DND-41 (cell line): ENCODE data around the gene ACSF3.

Experiments
- ATAC-seq: fragments of 200-7000 bp; cut with Tn5 transposase; 3 replicates; pipeline ENCODE4 v1.9.1; 2021; ENCODE audit warnings: low read depth; ENCODE audit not compliant: insufficient read depth
- DNase-seq: peaks from one replicate; pipeline ENCODE4 v3.0.0-alpha.2; 2020
- H2AFZ ChIP-seq: 2 replicates; pipeline ENCODE4 v1.6.0; 2012; ENCODE audit warnings: low read depth, low read length
- H3K27ac ChIP-seq: 2 replicates; pipeline ENCODE4 v1.5.1; 2012; ENCODE audit warnings: low read length, inconsistent platforms
- H3K27me3 ChIP-seq: fragments of 200-600 bp; sonication (generic); 2 replicates; pipeline ENCODE4 v1.6.0; 2012; ENCODE audit warnings: low read length, mild to moderate bottlenecking, inconsistent platforms; ENCODE audit not compliant: insufficient read depth, poor library complexity
- H3K36me3 ChIP-seq: 2 replicates; pipeline ENCODE4 v1.5.1; 2012; ENCODE audit warnings: low read length, inconsistent platforms; ENCODE audit not compliant: insufficient read depth
- H3K4me1 ChIP-seq: 2 replicates; pipeline ENCODE4 v1.5.1; 2012; ENCODE audit warnings: mild to moderate bottlenecking, low read length; ENCODE audit not compliant: insufficient read depth
- H3K4me2 ChIP-seq: 2 replicates; pipeline ENCODE4 v1.6.0; 2012; ENCODE audit warnings: mild to moderate bottlenecking, moderate library complexity, low read length, inconsistent platforms; ENCODE audit not compliant: insufficient read depth
- H3K4me3 ChIP-seq, 2 experiments: fragments of 200-600 bp in 1 of 2; shearing (Covaris generic) in 1 of 2; 2 replicates each; pipeline ENCODE4 v1.5.1; 2012 to 2016; ENCODE audit warnings: inconsistent platforms in 2 of 2, low read length in 2 of 2, mild to moderate bottlenecking in 2 of 2, low read depth in 1 of 2, moderate library complexity in 1 of 2
- H3K79me2 ChIP-seq: 2 replicates; pipeline ENCODE4 v1.6.0; 2012; ENCODE audit warnings: low read length, inconsistent platforms; ENCODE audit not compliant: insufficient read depth
- H3K9ac ChIP-seq: 2 replicates; pipeline ENCODE4 v1.6.0; 2012; ENCODE audit warnings: low read depth, mild to moderate bottlenecking, inconsistent platforms, low read length, moderate library complexity
- H3K9me3 ChIP-seq: 2 replicates; pipeline ENCODE4 v1.5.1; 2012; ENCODE audit warnings: low read length, moderate library complexity, mild to moderate bottlenecking, inconsistent platforms; ENCODE audit not compliant: insufficient read depth, severe bottlenecking
- H4K20me1 ChIP-seq: 2 replicates; pipeline ENCODE4 v1.6.0; 2012; ENCODE audit warnings: low read length; ENCODE audit not compliant: insufficient read depth
- CTCF ChIP-seq: IDR thresholded peaks from 2 replicates; pipeline ENCODE4 v1.5.1; 2012; ENCODE audit warnings: borderline replicate concordance, low read length, moderate library complexity, mild to moderate bottlenecking; ENCODE audit not compliant: poor library complexity, severe bottlenecking; ENCODE audit errors: extremely low read depth
- EZH2 ChIP-seq: IDR thresholded peaks from 3 replicates; pipeline ENCODE4 v1.6.1; 2012; ENCODE audit warnings: borderline replicate concordance, low read depth, mild to moderate bottlenecking, moderate library complexity, low read length, inconsistent platforms; ENCODE audit not compliant: severe bottlenecking

ACSF3 gene

GRCh38 chr16:89084411-89084810 lies 9.2 kb upstream of the ACSF3 start:
- no peak overlapping the region for H2AFZ ChIP-seq
- TF ChIP-seq EZH2 (no peak), CTCF (no peak)
- no peaks in the 10 kb centered on the region for H3K36me3 ChIP-seq
- no peaks in the 10 kb centered on the region for H3K4me1 ChIP-seq
- no peak overlapping the region for H3K27ac ChIP-seq
- no peak for DNase-seq
- H3K27me3 ChIP-seq: no peaks in the 10 kb centered on the region
- no peak for ATAC-seq
- H3K4me3 ChIP-seq: no peak overlapping the region
- no peak overlapping the region for H3K4me2 ChIP-seq
- no peak overlapping the region for H3K9ac ChIP-seq
- H3K79me2 ChIP-seq: no peaks in the 10 kb centered on the region
- no peaks in the 10 kb centered on the region for H3K9me3 ChIP-seq
- H4K20me1 ChIP-seq: no peaks in the 10 kb centered on the region

GRCh38 chr16:89084814-89085612 lies 8.6 kb upstream of the ACSF3 start:
- H3K79me2 ChIP-seq: no peaks in the 10 kb centered on the region
- no peaks in the 10 kb centered on the region for H3K9me3 ChIP-seq
- no peaks in the 10 kb centered on the region for H4K20me1 ChIP-seq
- no peak overlapping the region for H2AFZ ChIP-seq
- H3K4me2 ChIP-seq: no peak overlapping the region
- no peaks in the 10 kb centered on the region for H3K27me3 ChIP-seq
- ATAC-seq (no peak), DNase-seq (no peak)
- no peaks in the 10 kb centered on the region for H3K4me1 ChIP-seq
- no peak overlapping the region for H3K4me3 ChIP-seq
- TF ChIP-seq EZH2 (no peak), CTCF (no peak)
- H3K36me3 ChIP-seq: no peaks in the 10 kb centered on the region
- no peak overlapping the region for H3K27ac ChIP-seq
- no peak overlapping the region for H3K9ac ChIP-seq

GRCh38 chr16:89085755-89086154 lies 7.9 kb upstream of the ACSF3 start:
- Histone ChIP-seq H3K27ac (no peak overlapping the region), H3K4me3 (no peak overlapping the region), H4K20me1 (no peaks in the 10 kb centered on the region), H3K9me3 (no peaks in the 10 kb centered on the region), H3K27me3 (peaks cover 3% of the 10 kb centered on the region), H3K4me1 (no peaks in the 10 kb centered on the region), H3K79me2 (no peaks in the 10 kb centered on the region), H3K36me3 (no peaks in the 10 kb centered on the region), H3K9ac (no peak overlapping the region), H2AFZ (no peak overlapping the region), H3K4me2 (no peak overlapping the region)
- DNase-seq (no peak), ATAC-seq (no peak)
- TF ChIP-seq EZH2 (no peak), CTCF (no peak)
